ENCODE results near the gene STXBP5. TPM values are rescaled to one million over a fixed set of nuclear protein-coding genes. Genes with fewer than 3 reads are reported as not detected.

Gene STXBP5
- total RNA-seq, 6 donors from 2014 or later, result 10.5 to 26.5 (median 15.7) TPM

DNA sequence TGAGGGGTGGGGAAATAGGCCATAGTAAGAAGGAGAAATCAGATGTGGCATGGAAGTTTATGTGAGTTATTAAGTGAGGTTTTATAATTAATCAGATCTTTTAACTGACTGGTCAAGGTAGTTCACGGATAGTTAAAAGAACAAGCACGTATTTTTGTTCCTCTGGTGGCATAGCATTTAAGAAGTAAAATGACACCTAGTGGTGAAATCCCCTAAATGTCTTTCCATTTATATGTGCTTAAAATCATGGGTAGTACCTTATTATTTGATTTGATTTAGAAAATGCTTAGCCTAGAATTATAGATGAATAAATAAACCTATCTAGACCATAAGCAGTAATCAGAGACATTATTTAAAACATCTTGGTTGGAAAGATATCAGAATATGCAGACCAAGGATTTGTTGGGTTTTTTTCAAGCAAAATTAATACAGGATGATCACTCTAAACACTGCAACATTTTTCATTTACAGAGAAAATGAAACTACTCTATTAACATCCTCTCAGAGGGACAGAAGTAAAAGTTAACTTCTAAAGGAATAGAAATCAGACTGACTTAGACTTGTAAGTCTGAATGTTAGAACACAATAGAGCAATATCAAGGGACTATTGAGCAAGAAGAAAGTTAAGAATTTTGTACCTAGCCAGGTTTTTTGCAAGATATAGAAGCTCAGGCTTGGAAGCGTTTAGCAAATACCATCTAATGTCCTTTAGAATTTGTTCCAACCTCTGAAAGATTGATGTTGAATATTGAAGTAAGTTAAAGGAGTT is 81.1 kb downstream of the STXBP5 start:
- Histone ChIP-seq H3K9me3 (no peaks in the 10 kb centered on the region), H3K4me3 (no peak overlapping the region), H3K27ac (no peak overlapping the region), H3K36me3 (no peaks in the 10 kb centered on the region), H3K4me1 (peaks cover 0 to 6% (median 0%) of the 10 kb centered on the region in 4 donors), H3K27me3 (no peaks in the 10 kb centered on the region)
- 29 to 33% methylated on average over 3 of the region's 3 CpGs for WGBS, 2 donors
- DNase-seq (no peak), ATAC-seq (ENCODE audit: low FRiP score in 2 of 2) (peak in 1 of 2 donors; percentile 55)
- TF ChIP-seq POLR2AphosphoS5 (IDR thresholded peaks at IDR 0.05) (no peak), EP300 (IDR thresholded peaks at IDR 0.05) (no peak), POLR2A (IDR thresholded peaks at IDR 0.05) (no peak)
- TF ChIP-seq, protein P1, sequence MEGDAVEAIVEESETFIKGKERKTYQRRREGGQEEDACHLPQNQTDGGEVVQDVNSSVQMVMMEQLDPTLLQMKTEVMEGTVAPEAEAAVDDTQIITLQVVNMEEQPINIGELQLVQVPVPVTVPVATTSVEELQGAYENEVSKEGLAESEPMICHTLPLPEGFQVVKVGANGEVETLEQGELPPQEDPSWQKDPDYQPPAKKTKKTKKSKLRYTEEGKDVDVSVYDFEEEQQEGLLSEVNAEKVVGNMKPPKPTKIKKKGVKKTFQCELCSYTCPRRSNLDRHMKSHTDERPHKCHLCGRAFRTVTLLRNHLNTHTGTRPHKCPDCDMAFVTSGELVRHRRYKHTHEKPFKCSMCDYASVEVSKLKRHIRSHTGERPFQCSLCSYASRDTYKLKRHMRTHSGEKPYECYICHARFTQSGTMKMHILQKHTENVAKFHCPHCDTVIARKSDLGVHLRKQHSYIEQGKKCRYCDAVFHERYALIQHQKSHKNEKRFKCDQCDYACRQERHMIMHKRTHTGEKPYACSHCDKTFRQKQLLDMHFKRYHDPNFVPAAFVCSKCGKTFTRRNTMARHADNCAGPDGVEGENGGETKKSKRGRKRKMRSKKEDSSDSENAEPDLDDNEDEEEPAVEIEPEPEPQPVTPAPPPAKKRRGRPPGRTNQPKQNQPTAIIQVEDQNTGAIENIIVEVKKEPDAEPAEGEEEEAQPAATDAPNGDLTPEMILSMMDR (IDR thresholded peaks at IDR 0.05), result peak in 5 of 6 experiments; percentile 23 to 47 (median 43)

DNA sequence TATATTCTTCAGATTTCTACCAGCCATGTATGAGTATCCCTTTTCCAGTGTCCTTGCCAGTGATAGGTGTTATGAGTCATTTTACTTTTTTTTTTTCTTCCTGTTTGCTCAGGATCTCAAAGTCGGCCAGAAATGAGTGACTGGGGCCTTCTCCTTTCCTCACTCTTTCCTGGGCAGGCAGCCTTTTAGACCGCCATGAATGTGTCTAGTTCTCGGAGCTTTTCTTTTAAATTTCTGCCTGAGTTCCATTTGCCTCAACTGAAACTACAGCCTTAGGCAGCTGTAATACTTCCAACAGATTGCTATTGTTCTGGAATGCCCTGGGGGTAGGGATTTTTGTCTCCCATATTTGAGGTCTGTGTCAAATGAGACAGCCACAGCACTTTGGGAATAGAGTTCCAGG is 83.7 kb downstream of the STXBP5 start:
- no peak overlapping the region for H3K4me3 ChIP-seq
- ATAC-seq (ENCODE audit: low FRiP score in 2 of 2), result peak in 1 of 2 donors; percentile 35
- H3K9me3 ChIP-seq, result no peaks in the 10 kb centered on the region
- peaks cover 0 to 6% (median 0%) of the 10 kb centered on the region in 4 donors for H3K4me1 ChIP-seq
- no peak for DNase-seq
- no peaks in the 10 kb centered on the region for H3K27me3 ChIP-seq
- WGBS, 2 donors, result 68 to 69% methylated on average over 3 of the region's 3 CpGs
- H3K27ac ChIP-seq, result no peak overlapping the region
- no peaks in the 10 kb centered on the region for H3K36me3 ChIP-seq
- TF ChIP-seq EP300 (IDR thresholded peaks at IDR 0.05) (no peak), POLR2A (IDR thresholded peaks at IDR 0.05) (no peak), POLR2AphosphoS5 (IDR thresholded peaks at IDR 0.05) (no peak)
- TF ChIP-seq, protein P1 (IDR thresholded peaks at IDR 0.05), result no peak

DNA sequence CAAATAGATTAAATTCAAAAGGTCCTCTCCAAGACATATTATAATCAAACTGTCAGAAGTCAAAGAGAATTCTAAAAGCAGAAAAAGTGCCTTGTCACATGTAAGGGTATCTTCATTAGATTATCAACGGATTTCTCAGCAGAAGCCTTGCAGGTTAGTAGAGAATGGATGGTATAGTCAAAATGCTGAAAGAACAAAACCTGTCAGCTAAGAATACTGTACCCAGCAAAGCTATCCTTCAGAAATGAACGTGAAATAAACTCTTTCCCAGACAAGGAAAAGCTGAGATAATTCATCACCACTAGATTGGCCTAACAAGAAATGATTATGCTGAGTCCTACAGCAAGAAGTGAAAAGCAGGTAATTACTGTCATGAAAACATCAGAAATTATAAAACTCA is 92.9 kb downstream of the STXBP5 start:
- Histone ChIP-seq H3K36me3 (peaks cover 0 to 4% (median 0%) of the 10 kb centered on the region in 4 donors), H3K9me3 (peaks cover 0 to 4% (median 0%) of the 10 kb centered on the region in 4 donors), H3K4me1 (no peaks in the 10 kb centered on the region), H3K27ac (no peak overlapping the region), H3K27me3 (no peaks in the 10 kb centered on the region), H3K4me3 (no peak overlapping the region)
- TF ChIP-seq POLR2AphosphoS5 (IDR thresholded peaks at IDR 0.05) (no peak), EP300 (IDR thresholded peaks at IDR 0.05) (no peak), POLR2A (IDR thresholded peaks at IDR 0.05) (no peak)
- TF ChIP-seq, protein P1 (IDR thresholded peaks at IDR 0.05), result no peak
- DNase-seq (no peak), ATAC-seq (ENCODE audit: low FRiP score in 2 of 2) (no peak)
- WGBS, 2 donors, result 92 to 98% methylated on average over 2 of the region's 2 CpGs

DNA sequence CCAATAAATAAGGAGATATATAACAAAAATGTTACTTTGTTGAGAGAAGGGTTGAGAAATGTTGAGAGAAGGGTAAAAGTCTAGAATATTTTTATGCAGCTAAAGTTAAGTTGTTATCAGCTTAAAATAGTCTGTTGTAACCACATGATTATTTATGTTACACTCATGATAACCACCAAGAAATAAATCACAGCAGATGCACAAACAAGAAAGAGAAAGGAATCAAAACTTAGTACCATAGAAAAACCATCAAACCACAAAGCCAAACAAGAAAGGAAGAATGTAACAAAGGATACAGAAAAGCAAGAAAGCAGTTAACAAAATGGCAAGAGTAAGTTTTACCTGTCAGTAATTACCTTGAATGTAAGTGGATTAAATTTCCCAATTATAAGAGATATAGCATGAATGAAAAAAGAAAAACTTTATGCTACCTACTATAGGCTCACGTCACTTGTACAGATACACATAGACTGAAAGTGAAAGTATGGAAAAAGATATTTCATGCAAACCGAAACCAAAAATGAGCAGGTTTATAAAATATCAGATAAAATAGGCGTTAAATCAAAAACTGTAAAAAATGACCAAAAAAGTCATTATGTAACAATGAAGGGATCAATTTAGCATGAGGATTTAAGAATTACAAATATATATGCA is 93.6 kb downstream of the STXBP5 start:
- ATAC-seq (ENCODE audit: low FRiP score in 2 of 2), result no peak
- Histone ChIP-seq H3K27ac (no peak overlapping the region), H3K9me3 (peaks cover 0 to 4% (median 0%) of the 10 kb centered on the region in 4 donors), H3K4me1 (no peaks in the 10 kb centered on the region), H3K27me3 (no peaks in the 10 kb centered on the region), H3K36me3 (peaks cover 0 to 4% (median 0%) of the 10 kb centered on the region in 4 donors), H3K4me3 (no peak overlapping the region)
- WGBS, 2 donors, result 85 to 93% methylated on average over 3 of the region's 3 CpGs
- DNase-seq, result no peak
- TF ChIP-seq EP300 (IDR thresholded peaks at IDR 0.05), result no peak
- TF ChIP-seq, protein P1 (IDR thresholded peaks at IDR 0.05), result no peak
- no peak for TF ChIP-seq POLR2AphosphoS5 (IDR thresholded peaks at IDR 0.05)
- no peak for TF ChIP-seq POLR2A (IDR thresholded peaks at IDR 0.05)

Data from upper lobe of left lung (tissue), 6 donors.